AG10803 (cell line): ENCODE results near the gene HBZ.

Source experiments
- DNase-seq: peaks from one replicate; pipeline ENCODE4 v3.0.0; 2010; ENCODE audit warnings: low read depth
- H3K4me3 ChIP-seq: 2 replicates; pipeline ENCODE4 v1.5.1; 2011; ENCODE audit warnings: mild to moderate bottlenecking, low read length, control low read depth
- TF ChIP-seq, protein P1 (sequence below): conservative IDR thresholded peaks from 2 replicates; pipeline ENCODE4 v1.5.1; 2011; ENCODE audit warnings: mild to moderate bottlenecking, low read length, control low read depth, inconsistent platforms

HBZ gene

DNA sequence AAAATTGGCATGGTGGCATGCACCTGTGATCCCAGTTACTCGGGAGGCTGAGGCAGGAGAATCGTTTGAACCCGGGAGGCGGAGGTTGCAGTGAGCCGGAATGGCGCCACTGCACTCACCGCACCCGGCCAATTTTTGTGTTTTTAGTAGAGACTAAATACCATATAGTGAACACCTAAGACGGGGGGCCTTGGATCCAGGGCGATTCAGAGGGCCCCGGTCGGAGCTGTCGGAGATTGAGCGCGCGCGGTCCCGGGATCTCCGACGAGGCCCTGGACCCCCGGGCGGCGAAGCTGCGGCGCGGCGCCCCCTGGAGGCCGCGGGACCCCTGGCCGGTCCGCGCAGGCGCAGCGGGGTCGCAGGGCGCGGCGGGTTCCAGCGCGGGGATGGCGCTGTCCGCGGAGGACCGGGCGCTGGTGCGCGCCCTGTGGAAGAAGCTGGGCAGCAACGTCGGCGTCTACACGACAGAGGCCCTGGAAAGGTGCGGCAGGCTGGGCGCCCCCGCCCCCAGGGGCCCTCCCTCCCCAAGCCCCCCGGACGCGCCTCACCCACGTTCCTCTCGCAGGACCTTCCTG, 27.7 kb downstream of the HBZ start, which contains the start of gene HBQ1:
Gene HBQ1 (plus strand): TSS at position 359 of the 575 bp plus-strand sequence. CDS start 28 bp downstream, at position 387.
- peak within 1 kb of the TSS; percentile 40 for H3K4me3 ChIP-seq
- DNase-seq, result no peak
- TF ChIP-seq, protein P1, sequence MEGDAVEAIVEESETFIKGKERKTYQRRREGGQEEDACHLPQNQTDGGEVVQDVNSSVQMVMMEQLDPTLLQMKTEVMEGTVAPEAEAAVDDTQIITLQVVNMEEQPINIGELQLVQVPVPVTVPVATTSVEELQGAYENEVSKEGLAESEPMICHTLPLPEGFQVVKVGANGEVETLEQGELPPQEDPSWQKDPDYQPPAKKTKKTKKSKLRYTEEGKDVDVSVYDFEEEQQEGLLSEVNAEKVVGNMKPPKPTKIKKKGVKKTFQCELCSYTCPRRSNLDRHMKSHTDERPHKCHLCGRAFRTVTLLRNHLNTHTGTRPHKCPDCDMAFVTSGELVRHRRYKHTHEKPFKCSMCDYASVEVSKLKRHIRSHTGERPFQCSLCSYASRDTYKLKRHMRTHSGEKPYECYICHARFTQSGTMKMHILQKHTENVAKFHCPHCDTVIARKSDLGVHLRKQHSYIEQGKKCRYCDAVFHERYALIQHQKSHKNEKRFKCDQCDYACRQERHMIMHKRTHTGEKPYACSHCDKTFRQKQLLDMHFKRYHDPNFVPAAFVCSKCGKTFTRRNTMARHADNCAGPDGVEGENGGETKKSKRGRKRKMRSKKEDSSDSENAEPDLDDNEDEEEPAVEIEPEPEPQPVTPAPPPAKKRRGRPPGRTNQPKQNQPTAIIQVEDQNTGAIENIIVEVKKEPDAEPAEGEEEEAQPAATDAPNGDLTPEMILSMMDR, result no peak

DNA sequence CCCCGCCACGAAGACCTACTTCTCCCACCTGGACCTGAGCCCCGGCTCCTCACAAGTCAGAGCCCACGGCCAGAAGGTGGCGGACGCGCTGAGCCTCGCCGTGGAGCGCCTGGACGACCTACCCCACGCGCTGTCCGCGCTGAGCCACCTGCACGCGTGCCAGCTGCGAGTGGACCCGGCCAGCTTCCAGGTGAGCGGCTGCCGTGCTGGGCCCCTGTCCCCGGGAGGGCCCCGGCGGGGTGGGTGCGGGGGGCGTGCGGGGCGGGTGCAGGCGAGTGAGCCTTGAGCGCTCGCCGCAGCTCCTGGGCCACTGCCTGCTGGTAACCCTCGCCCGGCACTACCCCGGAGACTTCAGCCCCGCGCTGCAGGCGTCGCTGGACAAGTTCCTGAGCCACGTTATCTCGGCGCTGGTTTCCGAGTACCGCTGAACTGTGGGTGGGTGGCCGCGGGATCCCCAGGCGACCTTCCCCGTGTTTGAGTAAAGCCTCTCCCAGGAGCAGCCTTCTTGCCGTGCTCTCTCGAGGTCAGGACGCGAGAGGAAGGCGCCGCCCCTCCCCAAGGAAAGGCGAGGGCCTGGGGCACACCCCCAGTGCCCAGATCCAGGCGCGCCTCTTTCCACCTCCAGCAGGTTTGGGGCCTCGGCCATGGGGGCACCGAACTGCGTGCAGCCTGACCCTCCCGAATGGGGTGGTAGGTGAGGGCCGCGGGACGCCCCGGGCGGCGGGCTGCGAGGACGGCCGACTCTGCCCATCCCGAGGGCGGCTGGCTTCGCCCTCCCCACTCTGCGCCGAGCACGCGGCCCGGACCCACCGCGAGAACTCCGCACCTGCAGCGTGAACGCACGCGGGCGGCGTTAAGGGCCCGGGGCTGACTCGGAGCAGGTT, 28.5 kb downstream of the HBZ start:
- H3K4me3 ChIP-seq, result peak overlapping the region; percentile 40
- TF ChIP-seq, protein P1, result peak; percentile 15; the same call in 1 of the 2 replicates
- DNase-seq, result peak; percentile 42

DNA sequence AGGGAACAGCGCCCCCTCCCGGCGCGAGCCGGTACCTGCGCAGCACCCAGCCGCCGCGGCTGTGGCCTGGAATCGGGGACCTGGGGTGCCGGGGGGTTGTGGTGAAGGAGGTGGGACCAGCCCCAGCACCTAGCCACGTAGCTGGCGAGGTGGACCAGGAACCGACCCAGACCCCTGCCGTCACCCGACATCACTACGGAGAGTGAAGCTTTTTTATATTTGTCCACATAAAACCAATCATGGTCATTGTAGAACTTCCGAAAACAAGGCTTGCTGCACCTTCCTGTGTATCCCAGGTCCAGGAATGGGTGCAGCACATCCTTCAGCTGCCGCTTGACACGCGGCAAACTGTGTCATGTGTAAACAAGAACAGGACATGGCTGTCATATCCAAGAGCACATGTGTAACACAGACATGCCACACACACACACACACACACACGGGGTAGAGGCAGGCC, 29.1 kb downstream of the HBZ start:
- DNase-seq, result peak; percentile 13
- H3K4me3 ChIP-seq, result no peak overlapping the region
- TF ChIP-seq, protein P1, result peak; percentile 67

DNA sequence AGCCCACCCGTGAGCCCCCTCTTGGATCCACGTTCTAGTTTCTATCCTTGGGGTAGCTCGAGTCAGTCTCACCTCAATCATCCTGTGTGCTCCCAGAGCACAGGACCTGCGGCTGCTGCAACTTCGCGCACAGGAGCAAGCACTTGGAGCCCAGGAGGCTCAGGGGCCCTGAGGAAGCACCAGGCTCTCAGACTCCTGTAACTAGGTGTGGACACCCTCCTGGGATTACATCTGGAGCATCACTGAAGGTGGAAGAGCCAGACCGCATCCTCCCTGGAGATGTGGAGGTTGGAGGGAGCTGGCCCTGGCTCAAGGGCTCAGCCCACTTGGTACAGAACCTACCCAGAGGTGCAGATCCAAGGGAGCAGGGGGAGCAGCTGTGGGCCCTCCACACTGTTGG, 30.6 kb downstream of the HBZ start:
- H3K4me3 ChIP-seq, result no peak overlapping the region
- TF ChIP-seq, protein P1, result no peak

DNA sequence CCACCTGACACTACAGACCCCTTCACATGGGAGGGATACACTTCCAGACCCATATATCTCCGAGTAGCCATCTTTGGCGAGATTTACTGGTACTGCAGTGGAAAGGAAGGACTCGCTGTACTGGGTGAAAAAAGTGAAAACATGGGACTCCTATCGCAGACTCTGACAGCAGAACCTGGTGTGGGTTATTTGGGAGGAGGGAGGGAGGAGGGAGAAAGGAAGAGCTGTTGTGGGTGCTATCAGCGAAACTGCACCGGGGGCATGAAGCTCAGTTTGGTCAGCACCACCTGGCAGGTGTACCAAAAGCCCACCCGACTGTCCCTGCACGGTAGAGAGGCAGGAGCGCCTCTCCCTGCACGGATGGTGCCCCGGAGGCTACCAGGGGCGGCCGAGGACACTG, 32.8 kb downstream of the HBZ start:
- no peak overlapping the region for H3K4me3 ChIP-seq
- no peak for DNase-seq
- TF ChIP-seq, protein P1, result no peak

More for the DNA sequence above, 30.6 kb downstream of the HBZ start:
- DNase-seq, result no peak

DNA sequence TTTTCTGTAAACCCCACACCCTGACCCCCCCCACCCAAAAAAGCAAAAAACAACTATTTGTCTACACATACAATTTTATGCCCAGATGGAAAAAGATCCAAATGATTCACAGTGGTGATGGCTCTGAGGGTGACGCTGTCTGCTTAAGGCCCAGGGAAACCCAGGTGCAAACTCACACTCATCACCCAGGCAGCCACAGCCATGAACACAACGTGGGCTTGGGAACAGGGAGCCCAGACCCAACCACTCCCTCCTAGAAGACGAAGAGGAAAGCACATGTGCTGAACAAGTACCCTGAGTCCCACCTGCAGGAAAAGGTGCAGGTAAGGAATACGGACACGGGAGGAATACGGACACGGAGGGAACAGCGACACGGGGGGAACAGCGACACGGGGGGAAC, 33.2 kb downstream of the HBZ start:
- no peak for DNase-seq
- TF ChIP-seq, protein P1, result no peak
- no peak overlapping the region for H3K4me3 ChIP-seq
